Neuron (in vitro differentiated cells): Measurements from ENCODE around the gene PRKCG.

Experiments used
- H2AFZ ChIP-seq: one replicate; pipeline ENCODE4 v1.6.1; 2013; ENCODE audit warnings: low read depth, mild to moderate bottlenecking, inconsistent platforms, low read length, moderate library complexity
- H3K27me3 ChIP-seq: one replicate; pipeline ENCODE4 v1.6.1; 2013; ENCODE audit warnings: low read length; ENCODE audit not compliant: insufficient read depth
- H3K36me3 ChIP-seq: one replicate; pipeline ENCODE4 v1.6.1; 2013; ENCODE audit warnings: low read length; ENCODE audit not compliant: insufficient read depth
- H3K4me1 ChIP-seq: one replicate; pipeline ENCODE4 v1.6.1; 2013; ENCODE audit warnings: low read length; ENCODE audit not compliant: insufficient read depth
- H3K4me3 ChIP-seq: 2 replicates; pipeline ENCODE4 v1.5.1; 2013; ENCODE audit warnings: mild to moderate bottlenecking, low read length, moderate library complexity
- H3K9me3 ChIP-seq: one replicate; pipeline ENCODE4 v1.6.1; 2013; ENCODE audit warnings: low read length

PRKCG gene

GRCh38 chr19:53877361-53877766 lies 4.6 kb upstream of the PRKCG start:
- no peaks in the 10 kb centered on the region for H3K9me3 ChIP-seq
- peaks cover 31% of the 10 kb centered on the region for H3K36me3 ChIP-seq
- no peak overlapping the region for H2AFZ ChIP-seq
- peaks cover 26% of the 10 kb centered on the region for H3K4me1 ChIP-seq
- H3K27me3 ChIP-seq: no peaks in the 10 kb centered on the region
- no peak overlapping the region for H3K4me3 ChIP-seq

GRCh38 chr19:53878776-53879139 lies 3.2 kb upstream of the PRKCG start:
- Histone ChIP-seq H3K27me3 (no peaks in the 10 kb centered on the region), H3K4me3 (peak overlapping the region; percentile 86), H3K4me1 (peaks cover 37% of the 10 kb centered on the region), H3K36me3 (peaks cover 23% of the 10 kb centered on the region), H3K9me3 (no peaks in the 10 kb centered on the region), H2AFZ (peak overlapping the region; percentile 57)

- Histone ChIP-seq H3K27me3 (no peaks in the 10 kb centered on the region), H2AFZ (peak overlapping the region; percentile 60), H3K4me3 (peak overlapping the region; percentile 86)
These were observed 2.6 kb upstream of the PRKCG start for GRCh38 chr19:53879140-53880081.

GRCh38 chr19:53880711-53881481 lies 1.1 kb upstream of the PRKCG start:
- Histone ChIP-seq H3K36me3 (peaks cover 3% of the 10 kb centered on the region), H3K4me1 (peaks cover 42% of the 10 kb centered on the region), H3K27me3 (no peaks in the 10 kb centered on the region), H2AFZ (no peak overlapping the region), H3K9me3 (no peaks in the 10 kb centered on the region), H3K4me3 (peak overlapping the region; percentile 43)

More at GRCh38 chr19:53879140-53880081, 2.6 kb upstream of the PRKCG start:
- Histone ChIP-seq H3K36me3 (peaks cover 16% of the 10 kb centered on the region), H3K9me3 (no peaks in the 10 kb centered on the region), H3K4me1 (peaks cover 42% of the 10 kb centered on the region)

- Histone ChIP-seq H3K4me1 (peaks cover 42% of the 10 kb centered on the region), H3K36me3 (no peaks in the 10 kb centered on the region), H3K27me3 (no peaks in the 10 kb centered on the region), H2AFZ (peak overlapping the region; percentile 17), H3K9me3 (no peaks in the 10 kb centered on the region), H3K4me3 (peak overlapping the region; percentile 43)
These were observed 524 bp downstream of the PRKCG start for GRCh38 chr19:53882391-53883050.

- H3K4me1 ChIP-seq: peaks cover 49% of the 10 kb centered on the region
- H3K27me3 ChIP-seq: no peaks in the 10 kb centered on the region
- H3K4me3 ChIP-seq: peak overlapping the region; percentile 43
- no peak overlapping the region for H2AFZ ChIP-seq
- no peaks in the 10 kb centered on the region for H3K9me3 ChIP-seq
- no peaks in the 10 kb centered on the region for H3K36me3 ChIP-seq
These were observed 1.2 kb downstream of the PRKCG start for GRCh38 chr19:53883231-53883661.

- Histone ChIP-seq H3K27me3 (no peaks in the 10 kb centered on the region), H3K36me3 (no peaks in the 10 kb centered on the region), H3K4me3 (peak overlapping the region; percentile 13), H2AFZ (no peak overlapping the region), H3K9me3 (no peaks in the 10 kb centered on the region), H3K4me1 (peaks cover 53% of the 10 kb centered on the region)
These were observed 1.7 kb downstream of the PRKCG start for GRCh38 chr19:53883741-53884140.

- H3K4me3 ChIP-seq: no peak overlapping the region
- no peaks in the 10 kb centered on the region for H3K27me3 ChIP-seq
These were observed 2.3 kb downstream of the PRKCG start for GRCh38 chr19:53884256-53884655.

GRCh38 chr19:53885036-53885435 lies 3.0 kb downstream of the PRKCG start:
- Histone ChIP-seq H3K9me3 (no peaks in the 10 kb centered on the region), H2AFZ (no peak overlapping the region), H3K4me1 (peaks cover 44% of the 10 kb centered on the region), H3K27me3 (no peaks in the 10 kb centered on the region), H3K4me3 (no peak overlapping the region), H3K36me3 (no peaks in the 10 kb centered on the region)

More at GRCh38 chr19:53884256-53884655, 2.3 kb downstream of the PRKCG start:
- Histone ChIP-seq H2AFZ (no peak overlapping the region), H3K36me3 (no peaks in the 10 kb centered on the region), H3K9me3 (no peaks in the 10 kb centered on the region), H3K4me1 (peaks cover 49% of the 10 kb centered on the region)

GRCh38 chr19:53892301-53892980 lies 10.4 kb downstream of the PRKCG start:
- Histone ChIP-seq H2AFZ (no peak overlapping the region), H3K4me1 (peaks cover 12% of the 10 kb centered on the region), H3K4me3 (no peak overlapping the region), H3K27me3 (no peaks in the 10 kb centered on the region), H3K36me3 (no peaks in the 10 kb centered on the region), H3K9me3 (no peaks in the 10 kb centered on the region)

GRCh38 chr19:53892981-53893325 lies 11.0 kb downstream of the PRKCG start:
- H3K27me3 ChIP-seq: no peaks in the 10 kb centered on the region
- no peaks in the 10 kb centered on the region for H3K9me3 ChIP-seq
- no peaks in the 10 kb centered on the region for H3K36me3 ChIP-seq
- no peak overlapping the region for H3K4me3 ChIP-seq
- no peak overlapping the region for H2AFZ ChIP-seq
- peaks cover 9% of the 10 kb centered on the region for H3K4me1 ChIP-seq

GRCh38 chr19:53894707-53895106 lies 12.7 kb downstream of the PRKCG start:
- Histone ChIP-seq H3K27me3 (no peaks in the 10 kb centered on the region), H2AFZ (no peak overlapping the region), H3K36me3 (no peaks in the 10 kb centered on the region), H3K4me1 (no peaks in the 10 kb centered on the region), H3K4me3 (no peak overlapping the region), H3K9me3 (no peaks in the 10 kb centered on the region)
